CD4-positive, alpha-beta T cell treated with Interleukin-4 for 4 hours (primary cell): ENCODE results near the gene GOLGB1.

Experiments used
- DNase-seq: peaks from one replicate; pipeline ENCODE4 v3.0.0-alpha.2; 2020

The GOLGB1 gene

GRCh38 chr3:121630355-121630754, 119.2 kb downstream of the GOLGB1 start:
- no peak for DNase-seq

- no peak for DNase-seq
These were observed 119.9 kb downstream of the GOLGB1 start for GRCh38 chr3:121629601-121630000.

GRCh38 chr3:121627622-121628021, 121.9 kb downstream of the GOLGB1 start:
- DNase-seq: no peak

GRCh38 chr3:121627211-121627610, 122.3 kb downstream of the GOLGB1 start:
- DNase-seq: no peak

GRCh38 chr3:121626495-121626894, 123.0 kb downstream of the GOLGB1 start:
- no peak for DNase-seq

GRCh38 chr3:121624147-121624899, 125.2 kb downstream of the GOLGB1 start:
- no peak for DNase-seq

- DNase-seq: no peak
These were observed 128.1 kb downstream of the GOLGB1 start for GRCh38 chr3:121621491-121621890.

GRCh38 chr3:121619691-121620090, 129.8 kb downstream of the GOLGB1 start:
- no peak for DNase-seq
